ENCODE data around the gene CYTH1. TPM values are rescaled to one million over a fixed set of nuclear protein-coding genes. Genes with fewer than 3 reads are reported as not detected.

CYTH1 gene
- total and polyA plus RNA-seq, 10 of the 15 experiments (the other 5 are each of a cell fraction or from before 2014, with no cell fraction given), result 6.6 to 188 (median 145) TPM

- TF ChIP-seq SPI1 (IDR thresholded peaks at IDR 0.05; ENCODE audit: borderline replicate concordance, insufficient read depth, low read depth, low read length) (peak; percentile 96), SP1 (IDR thresholded peaks at IDR 0.05; ENCODE audit: low read depth, low read length) (peak; percentile 43), LARP7 (IDR thresholded peaks at IDR 0.05) (0 out of 2 replicates have a peak, but pooled peaks have one; percentile 14), CEBPZ (IDR thresholded peaks at IDR 0.05; ENCODE audit: low read depth, low read length) (no peak), MAX (IDR thresholded peaks at IDR 0.05; ENCODE audit: low read depth, low read length) (no peak), NRF1 (conservative IDR thresholded peaks at IDR 0.05; ENCODE audit: low read depth, low read length) (no peak), ZNF207 (IDR thresholded peaks at IDR 0.05; ENCODE audit: borderline replicate concordance) (no peak), HCFC1 (IDR thresholded peaks at IDR 0.05; ENCODE audit: low read length) (no peak), EZH2 (IDR thresholded peaks at IDR 0.05; ENCODE audit: borderline replicate concordance, control insufficient read depth, low read depth, low read length) (no peak), MYC (IDR thresholded peaks at IDR 0.05; ENCODE audit: insufficient read depth, insufficient read length, insufficient replicate concordance, low read length, severe bottlenecking) (no peak), NBN (IDR thresholded peaks at IDR 0.05) (0 out of 2 replicates have a peak, but pooled peaks have one; percentile 43), STAT3 (IDR thresholded peaks at IDR 0.05; ENCODE audit: low read depth, low read length) (0 out of 2 replicates have a peak, but pooled peaks have one; percentile 28), ATF7 (IDR thresholded peaks at IDR 0.05; ENCODE audit: low read depth) (peak; percentile 49; the same call in 1 of the 2 replicates), REST (IDR thresholded peaks at IDR 0.05; ENCODE audit: low read depth, low read length) (no peak), POLR2A (IDR thresholded peaks at IDR 0.05; ENCODE audit: low read depth, low read length) (peak; percentile 52), ETV6 (conservative IDR thresholded peaks at IDR 0.05 in 1 of 2, IDR thresholded peaks at IDR 0.05 in 1 of 2; ENCODE audit: borderline replicate concordance in 1 of 2, low read depth in 1 of 2) (peak in 1 of 2 experiments; percentile 63; a peak in 1 of 4 replicates), PKNOX1 (IDR thresholded peaks at IDR 0.05) (0 out of 2 replicates have a peak, but pooled peaks have one; percentile 6), RELB (IDR thresholded peaks at IDR 0.05; ENCODE audit: low read depth) (peak; percentile 79), RAD51 (IDR thresholded peaks at IDR 0.05) (no peak), SMARCA5 (IDR thresholded peaks at IDR 0.05) (peak; percentile 69; the same call in 1 of the 2 replicates)
Measured at GRCh38 chr17:78694805-78695531, 87.1 kb downstream of the CYTH1 start (continued).

All from GM12878 (cell line).